Measurements from ENCODE around the gene TRPC4AP. TPM values are rescaled to one million over a fixed set of nuclear protein-coding genes. Genes with fewer than 3 reads are reported as not detected.
"Not testable (repeated sequence)": the region's sequence is repeated elsewhere in the genome, so short reads cannot be mapped to it uniquely, and the experiment has no call there.

The TRPC4AP gene
- total RNA-seq, 2 experiments from 2014 or later: 48.8 to 49.4 TPM

DNA sequence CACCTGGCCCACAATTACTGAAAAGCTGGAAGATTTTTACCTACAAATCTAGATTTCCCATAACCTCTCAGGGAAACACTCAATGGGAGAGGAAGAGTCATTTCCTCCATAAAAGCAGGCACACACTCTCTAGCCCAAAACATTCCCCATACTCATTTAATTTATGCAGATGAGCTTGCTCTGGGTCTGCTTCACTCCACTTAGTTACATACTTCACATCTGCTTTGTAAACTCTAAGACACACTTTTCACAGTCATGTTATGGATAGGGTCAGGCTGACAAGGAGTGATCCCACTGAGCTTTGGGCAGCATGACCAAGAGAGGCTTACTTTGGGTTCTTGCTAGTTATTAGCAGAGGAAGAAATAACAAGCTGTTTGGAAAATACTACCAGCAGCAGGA, 27.4 kb downstream of the TRPC4AP start:
- Mint-ChIP-seq H3K27ac (no peak overlapping the region), H3K36me3 (ENCODE audit: low read depth) (peaks cover 54% of the 10 kb centered on the region), H3K27me3 (no peaks in the 10 kb centered on the region), H3K4me3 (no peak overlapping the region), H3K4me1 (peaks cover 31% of the 10 kb centered on the region), H3K9me3 (no peaks in the 10 kb centered on the region)
- ChIA-PET CTCF (interaction anchor here (0.6 to 1.8 kb wide), 3 partner anchors 15 to 30 kb away, joined by 4 to 6 read pairs (median 5); partner anchors contain the start of gene TRPC4AP), POLR2A (no interaction called here)
- no peak for DNase-seq

DNA sequence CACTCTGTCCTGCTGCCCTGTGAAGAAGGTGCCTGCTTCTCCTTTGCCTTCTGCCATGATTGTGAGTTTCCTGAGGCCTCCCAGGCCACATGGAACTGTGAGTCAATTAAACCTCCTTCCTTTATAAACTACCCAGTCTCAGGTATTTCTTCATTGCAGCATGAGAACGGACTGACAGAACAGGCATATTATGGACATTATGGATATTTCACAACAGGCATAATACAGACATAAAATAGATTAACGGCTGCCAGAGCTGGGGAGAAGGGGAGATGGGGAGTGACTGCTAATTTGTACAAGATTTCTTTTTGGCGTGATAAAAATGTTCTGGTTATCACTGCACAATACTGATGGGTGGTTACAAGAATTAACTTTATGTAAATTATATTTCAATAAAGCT, 29.4 kb downstream of the TRPC4AP start:
- DNase-seq: no peak
- CTCF ChIA-PET: interaction anchor here (1.0 kb wide), 1 partner anchor 22 kb away, joined by 3 read pairs; no protein-coding TSS in a partner anchor
- Mint-ChIP-seq H3K9me3 (no peaks in the 10 kb centered on the region), H3K36me3 (ENCODE audit: low read depth) (peaks cover 61% of the 10 kb centered on the region), H3K4me1 (peaks cover 41% of the 10 kb centered on the region), H3K27ac (no peak overlapping the region), H3K4me3 (no peak overlapping the region), H3K27me3 (no peaks in the 10 kb centered on the region)
- POLR2A ChIA-PET: no interaction called here

GRCh38 chr20:35062478-35062877, 30.1 kb downstream of the TRPC4AP start:
- Mint-ChIP-seq H3K27me3 (no peaks in the 10 kb centered on the region), H3K9me3 (no peaks in the 10 kb centered on the region), H3K4me3 (no peak overlapping the region), H3K4me1 (peaks cover 39% of the 10 kb centered on the region), H3K36me3 (ENCODE audit: low read depth) (peaks cover 54% of the 10 kb centered on the region), H3K27ac (no peak overlapping the region)
- ChIA-PET CTCF (no interaction called here), POLR2A (interaction anchor here (0.6 kb wide), 1 partner anchor 686 kb away, joined by 4 read pairs; no protein-coding TSS in a partner anchor)
- no peak for DNase-seq

DNA sequence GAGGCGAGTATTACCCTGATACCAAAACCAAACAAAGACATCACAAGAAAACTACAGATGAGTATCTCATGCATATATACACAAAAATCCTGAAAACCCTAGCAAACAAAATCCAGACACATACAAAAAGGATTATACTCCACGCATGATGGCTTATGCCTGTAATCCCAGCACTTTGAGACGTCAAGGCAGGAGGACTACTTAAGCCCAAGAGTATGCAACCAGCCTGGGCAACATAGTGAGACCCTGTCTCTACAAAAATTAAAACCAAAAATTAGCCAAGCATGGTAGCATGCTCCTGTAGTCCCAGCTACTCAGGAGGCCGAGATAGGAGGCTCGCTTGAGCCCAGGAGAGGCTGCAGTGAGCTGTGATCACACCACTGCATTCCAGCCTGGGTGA, 32.4 kb downstream of the TRPC4AP start:
- Mint-ChIP-seq H3K36me3 (ENCODE audit: low read depth) (peaks cover 52% of the 10 kb centered on the region), H3K9me3 (no peaks in the 10 kb centered on the region), H3K27ac (no peak overlapping the region), H3K4me1 (peaks cover 49% of the 10 kb centered on the region), H3K27me3 (no peaks in the 10 kb centered on the region), H3K4me3 (no peak overlapping the region)
- CTCF ChIA-PET: no interaction called here
- POLR2A ChIA-PET: no interaction called here
- DNase-seq: no peak

GRCh38 chr20:35059612-35060011, 33.0 kb downstream of the TRPC4AP start:
- peaks cover 56% of the 10 kb centered on the region for H3K36me3 Mint-ChIP-seq (ENCODE audit: low read depth)
- H3K9me3 Mint-ChIP-seq: no peaks in the 10 kb centered on the region
- no peak overlapping the region for H3K27ac Mint-ChIP-seq
- H3K4me3 Mint-ChIP-seq: no peak overlapping the region
- ChIA-PET POLR2A (interaction anchor here (1.2 kb wide), 1 partner anchor 15 kb away, joined by 3 read pairs; no protein-coding TSS in a partner anchor), CTCF (no interaction called here)
- H3K4me1 Mint-ChIP-seq: peaks cover 53% of the 10 kb centered on the region
- no peak for DNase-seq
- no peaks in the 10 kb centered on the region for H3K27me3 Mint-ChIP-seq

GRCh38 chr20:35059110-35059509, 33.5 kb downstream of the TRPC4AP start:
- no peak overlapping the region for H3K4me3 Mint-ChIP-seq
- no peak overlapping the region for H3K27ac Mint-ChIP-seq
- POLR2A ChIA-PET: interaction anchor here (1.2 kb wide), 1 partner anchor 15 kb away, joined by 3 read pairs; no protein-coding TSS in a partner anchor
- H3K27me3 Mint-ChIP-seq: no peaks in the 10 kb centered on the region
- peaks cover 53% of the 10 kb centered on the region for H3K4me1 Mint-ChIP-seq
- H3K9me3 Mint-ChIP-seq: no peaks in the 10 kb centered on the region
- DNase-seq: no peak
- CTCF ChIA-PET: interaction anchor here (0.7 kb wide), 1 partner anchor 10 kb away, joined by 3 read pairs; no protein-coding TSS in a partner anchor
- peaks cover 60% of the 10 kb centered on the region for H3K36me3 Mint-ChIP-seq (ENCODE audit: low read depth)

DNA sequence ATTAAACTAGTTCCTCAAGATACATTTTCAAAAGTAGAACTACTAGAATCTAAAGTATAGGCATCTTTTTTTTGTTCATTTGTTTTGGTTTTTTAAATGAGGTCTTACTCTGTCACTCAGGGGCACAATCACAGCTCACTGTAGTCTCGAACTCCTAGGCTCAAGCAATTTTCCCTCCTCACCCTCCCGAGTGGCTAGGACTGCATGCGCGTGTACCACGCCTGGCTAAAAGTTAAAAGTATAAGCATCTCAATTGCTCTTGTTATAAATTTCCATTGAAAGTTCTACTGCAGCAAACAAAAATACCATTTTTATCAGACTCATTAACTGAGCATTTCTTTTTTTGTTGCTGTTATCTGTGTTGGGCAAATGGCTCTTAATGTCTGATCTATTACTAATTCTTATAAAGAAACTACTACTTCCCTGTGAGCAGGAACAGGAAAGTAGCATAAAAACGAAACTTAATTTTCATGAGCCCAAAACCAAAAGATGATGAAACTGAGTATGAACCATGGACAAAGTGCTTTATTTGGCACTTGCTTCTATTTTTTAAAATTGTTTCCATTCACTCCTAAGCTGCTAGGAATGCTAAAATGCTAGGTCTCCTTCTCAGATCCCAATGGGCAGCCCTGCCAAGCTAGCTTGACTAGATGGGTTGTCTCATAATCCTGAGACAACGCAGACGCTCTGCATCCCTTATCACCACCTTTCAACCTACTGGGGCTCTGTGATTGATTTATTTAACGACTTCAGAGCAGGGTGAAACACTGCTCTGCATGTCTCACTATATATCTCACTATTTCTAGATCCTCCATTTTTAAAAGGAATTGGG, 36.9 kb downstream of the TRPC4AP start:
- Mint-ChIP-seq H3K27me3 (no peaks in the 10 kb centered on the region), H3K9me3 (no peaks in the 10 kb centered on the region), H3K27ac (peak overlapping the region; percentile 83), H3K36me3 (ENCODE audit: low read depth) (peaks cover 53% of the 10 kb centered on the region), H3K4me1 (peaks cover 34% of the 10 kb centered on the region), H3K4me3 (peak overlapping the region; percentile 1)
- ChIA-PET POLR2A (no interaction called here), CTCF (interaction anchor here (1.1 kb wide), 1 partner anchor 8 kb away, joined by 3 read pairs; no protein-coding TSS in a partner anchor)
- DNase-seq: no peak

DNA sequence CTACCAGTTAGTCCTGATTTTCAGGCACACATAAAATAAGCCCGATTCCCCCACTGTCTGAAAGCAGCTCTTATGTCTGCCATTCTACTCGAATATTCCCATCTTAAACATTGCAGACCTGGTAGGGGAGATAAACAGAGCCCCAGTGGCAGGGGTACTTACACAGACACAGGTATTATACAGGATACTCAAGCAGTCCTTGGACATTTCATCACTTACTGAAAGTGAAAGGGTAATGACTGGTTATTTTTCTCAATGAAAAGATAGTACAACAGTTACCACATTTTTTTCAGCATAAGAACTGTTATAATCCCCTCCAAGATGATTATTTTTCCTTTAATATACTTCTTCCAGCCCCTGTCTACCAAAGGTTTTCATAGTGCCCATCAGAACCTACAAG, 37.8 kb downstream of the TRPC4AP start:
- Mint-ChIP-seq H3K27ac (peak overlapping the region; percentile 83), H3K9me3 (no peaks in the 10 kb centered on the region), H3K4me3 (no peak overlapping the region), H3K27me3 (no peaks in the 10 kb centered on the region), H3K4me1 (peaks cover 33% of the 10 kb centered on the region), H3K36me3 (ENCODE audit: low read depth) (peaks cover 51% of the 10 kb centered on the region)
- no peak for DNase-seq
- POLR2A ChIA-PET: no interaction called here
- CTCF ChIA-PET: interaction anchor here (1.5 kb wide), 1 partner anchor 10 kb away, joined by 4 read pairs; no protein-coding TSS in a partner anchor

DNA sequence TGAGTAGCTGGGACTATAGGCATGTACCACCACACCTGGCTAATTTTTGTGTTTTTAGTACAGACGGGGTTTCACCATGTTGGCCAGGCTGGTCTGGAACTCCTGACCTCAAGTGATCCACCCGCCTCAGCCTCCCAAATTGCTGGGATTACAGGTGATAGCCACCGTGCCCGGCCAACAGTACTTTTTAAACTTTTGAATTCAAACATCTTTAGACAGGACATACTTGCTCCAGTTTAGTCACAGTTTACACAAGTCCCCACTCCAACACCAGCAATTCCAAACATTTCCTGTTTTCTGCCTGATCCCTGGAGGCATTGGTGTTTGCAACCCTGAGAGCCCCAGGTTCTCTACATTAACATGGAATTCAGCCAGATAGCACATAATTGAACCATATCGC, 40.0 kb downstream of the TRPC4AP start:
- DNase-seq, POLR2A ChIA-PET, H3K4me3 Mint-ChIP-seq, H3K9me3 Mint-ChIP-seq, H3K27me3 Mint-ChIP-seq, H3K27ac Mint-ChIP-seq: not testable (repeated sequence)
- peaks cover 21% of the 10 kb centered on the region for H3K4me1 Mint-ChIP-seq
- CTCF ChIA-PET: interaction anchor here (0.6 to 1.0 kb wide), 3 partner anchors 18 to 235 kb away, joined by 3 read pairs; no protein-coding TSS in a partner anchor
- peaks cover 58% of the 10 kb centered on the region for H3K36me3 Mint-ChIP-seq (ENCODE audit: low read depth)

GRCh38 chr20:35049776-35050352, 42.7 kb downstream of the TRPC4AP start:
- Mint-ChIP-seq H3K4me1 (peaks cover 3% of the 10 kb centered on the region), H3K36me3 (ENCODE audit: low read depth) (peaks cover 56% of the 10 kb centered on the region), H3K27me3 (no peaks in the 10 kb centered on the region), H3K27ac (no peak overlapping the region), H3K9me3 (no peaks in the 10 kb centered on the region), H3K4me3 (no peak overlapping the region)
- DNase-seq: no peak
- CTCF ChIA-PET: interaction anchor here (1.4 kb wide), 1 partner anchor 11 kb away, joined by 4 read pairs; no protein-coding TSS in a partner anchor
- POLR2A ChIA-PET: no interaction called here

DNA sequence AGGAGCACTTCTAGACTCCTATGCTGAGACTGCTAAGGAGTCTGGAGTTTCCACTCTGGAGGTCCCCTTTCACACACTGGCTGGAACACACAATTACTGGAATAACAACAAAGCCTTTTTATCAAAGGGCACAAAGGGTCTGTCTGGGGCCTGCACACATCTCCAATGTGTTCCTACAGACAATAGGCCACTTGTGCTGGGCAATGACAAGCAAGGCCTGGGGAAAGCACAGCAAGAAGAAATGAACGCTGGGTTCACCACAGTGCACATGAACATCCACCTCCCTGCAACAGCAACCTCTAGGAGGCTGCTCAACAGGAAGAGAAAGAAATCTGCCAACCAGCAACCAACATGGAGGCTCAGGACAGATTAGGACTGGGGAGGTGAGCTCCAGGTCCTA, 43.9 kb downstream of the TRPC4AP start:
- no peak for DNase-seq
- H3K9me3 Mint-ChIP-seq: no peaks in the 10 kb centered on the region
- ChIA-PET CTCF (interaction anchor here (0.7 to 1.4 kb wide), 2 partner anchors 10 to 32 kb away, joined by 4 read pairs; no protein-coding TSS in a partner anchor), POLR2A (no interaction called here)
- H3K27me3 Mint-ChIP-seq: no peaks in the 10 kb centered on the region
- H3K27ac Mint-ChIP-seq: no peak overlapping the region
- no peak overlapping the region for H3K4me3 Mint-ChIP-seq
- H3K36me3 Mint-ChIP-seq (ENCODE audit: low read depth): peaks cover 54% of the 10 kb centered on the region
- no peaks in the 10 kb centered on the region for H3K4me1 Mint-ChIP-seq

- H3K4me3 Mint-ChIP-seq: no peak overlapping the region
- H3K4me1 Mint-ChIP-seq: peaks cover 8% of the 10 kb centered on the region
- POLR2A ChIA-PET: no interaction called here
- H3K27me3 Mint-ChIP-seq: no peaks in the 10 kb centered on the region
- no peak for DNase-seq
- CTCF ChIA-PET: interaction anchor here (1.3 kb wide), 1 partner anchor 21 kb away, joined by 3 read pairs; no protein-coding TSS in a partner anchor
- H3K27ac Mint-ChIP-seq: no peak overlapping the region
- peaks cover 38% of the 10 kb centered on the region for H3K36me3 Mint-ChIP-seq (ENCODE audit: low read depth)
- no peaks in the 10 kb centered on the region for H3K9me3 Mint-ChIP-seq
These were observed 50.3 kb downstream of the TRPC4AP start for GRCh38 chr20:35042268-35042667.

GRCh38 chr20:35040646-35041045, 52.0 kb downstream of the TRPC4AP start:
- DNase-seq: no peak
- Mint-ChIP-seq H3K9me3 (no peaks in the 10 kb centered on the region), H3K36me3 (ENCODE audit: low read depth) (peaks cover 32% of the 10 kb centered on the region), H3K27me3 (no peaks in the 10 kb centered on the region), H3K4me3 (no peak overlapping the region), H3K27ac (no peak overlapping the region), H3K4me1 (peaks cover 8% of the 10 kb centered on the region)
- ChIA-PET CTCF (interaction anchor here (1.1 to 1.3 kb wide), 2 partner anchors 20 to 23 kb away, joined by 3 read pairs; no protein-coding TSS in a partner anchor), POLR2A (no interaction called here)

Measured in activated CD4-positive, alpha-beta T cell treated with anti-CD3 and anti-CD28 coated beads, Interleukin-2, amount 10 ng/mL, durations not matched to agents 7 days and 5 days (primary cell).